A673 (cell line): ENCODE data around the gene PCNX1.

Experiments
- CTCF ChIP-seq: fragments of 300-800, 200-600 bp; sonication (generic); conservative IDR thresholded peaks from 2 replicates; pipeline ENCODE4 v1.5.1; 2017; ENCODE audit warnings: low read depth, mild to moderate bottlenecking, antibody characterized with exemption, low read length, moderate library complexity, mixed read lengths
- EZH2 ChIP-seq: fragments of 200-600 bp; sonication (generic); IDR thresholded peaks from 2 replicates; pipeline ENCODE4 v1.6.1; 2017; ENCODE audit warnings: borderline replicate concordance, low read depth, mild to moderate bottlenecking, mixed read lengths, antibody characterized with exemption, low read length; ENCODE audit not compliant: poor library complexity, severe bottlenecking

- TF ChIP-seq CTCF = no peak
- no peak for TF ChIP-seq EZH2
Observed at GRCh38 chr14:70926235-70926830, 19.1 kb downstream of the PCNX1 start.
